ENCODE results near the gene BACH1. TPM values are rescaled to one million over a fixed set of nuclear protein-coding genes. Genes with fewer than 3 reads are reported as not detected.

BACH1 gene
- polyA plus RNA-seq, 1 of the 3 experiments (the other 2 are of a cell fraction) = 18.1 TPM

DNA sequence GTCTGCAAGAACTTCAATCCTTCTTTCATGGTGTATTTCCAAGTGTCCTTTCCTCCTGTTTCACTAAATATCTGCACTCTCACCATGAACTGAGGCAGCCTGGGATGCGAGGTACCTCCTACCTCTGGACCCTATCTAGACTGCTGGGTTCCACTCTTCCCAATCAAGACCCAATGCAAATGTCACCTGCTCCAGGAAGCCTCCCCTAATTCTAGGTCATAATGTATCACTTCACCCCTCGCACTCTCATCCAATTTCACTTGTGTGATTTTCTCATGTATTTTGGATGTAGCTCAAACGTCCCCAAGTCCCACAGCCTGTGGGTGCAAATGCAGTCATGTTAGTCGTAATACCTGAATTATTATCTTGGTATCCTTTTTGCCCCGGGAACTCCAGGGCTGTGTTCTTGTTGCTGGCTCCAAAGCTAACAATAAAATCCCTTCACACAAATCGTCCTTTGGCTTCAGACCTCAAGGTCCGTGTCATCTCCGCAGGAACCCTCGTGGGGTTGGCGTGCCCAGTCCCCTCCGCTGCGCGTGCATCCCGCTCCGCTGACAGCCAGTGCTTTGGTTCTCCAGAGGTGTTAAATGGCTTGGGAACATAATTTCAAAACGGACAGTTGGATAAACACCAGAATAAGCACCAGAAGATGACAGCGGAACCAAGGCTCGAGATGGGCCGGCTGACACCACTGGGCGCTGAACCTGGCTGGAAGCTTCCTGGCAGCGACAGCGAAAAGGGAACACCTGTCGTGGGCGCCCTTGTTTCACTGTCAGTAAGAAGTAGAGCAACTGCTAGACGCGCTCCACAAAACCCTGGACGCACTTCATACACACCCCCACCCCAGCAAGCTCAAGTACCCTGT is 1.0 kb upstream of the BACH1 start:
- Histone ChIP-seq H3K27me3 (ENCODE audit: insufficient read depth) (no peaks in the 10 kb centered on the region), H3K9ac (no peak overlapping the region), H3K27ac (ENCODE audit: low read depth in 2 of 2, low read length in 1 of 2) (no peak overlapping the region), H3K4me1 (ENCODE audit: control insufficient read depth in 1 of 2, insufficient read depth in 2 of 2, low read depth in 1 of 2, low read length in 1 of 2) (peaks cover 18 to 28% of the 10 kb centered on the region in 2 experiments; a peak in 3 of 4 replicates), H3K9me2 (no peaks in the 10 kb centered on the region), H3F3A (replicated peaks; ENCODE audit: insufficient read depth) (peaks cover 15% of the 10 kb centered on the region), H3K36me3 (replicated peaks in 1 of 2; ENCODE audit: control insufficient read depth in 1 of 2, insufficient read depth in 2 of 2, low read length in 1 of 2) (no peaks in the 10 kb centered on the region), H4K20me1 (ENCODE audit: insufficient read depth) (peaks cover 31% of the 10 kb centered on the region), H3K79me2 (ENCODE audit: insufficient read depth) (peaks cover 36% of the 10 kb centered on the region), H3K9me3 (no peaks in the 10 kb centered on the region), H3K4me2 (peak overlapping the region; percentile 89), H3K4me3 (ENCODE audit: low read depth in 2 of 2, low read length in 1 of 2) (peak overlapping the region; percentile 94 to 98; a peak in 3 of 4 replicates), H2AFZ (ENCODE audit: low read depth) (peak overlapping the region; percentile 67; the same call in 1 of the 2 replicates)
- WGBS (ENCODE audit: low lambda C conversion rate) = 89% methylated on average over 26 of the region's 27 CpGs
- TF ChIP-seq TCF12 (IDR thresholded peaks at IDR 0.05) = no peak
- TF ChIP-seq, protein P1, sequence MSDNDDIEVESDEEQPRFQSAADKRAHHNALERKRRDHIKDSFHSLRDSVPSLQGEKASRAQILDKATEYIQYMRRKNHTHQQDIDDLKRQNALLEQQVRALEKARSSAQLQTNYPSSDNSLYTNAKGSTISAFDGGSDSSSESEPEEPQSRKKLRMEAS (IDR thresholded peaks at IDR 0.05; ENCODE audit: low read depth) = no peak
- TF ChIP-seq NRF1 (IDR thresholded peaks at IDR 0.05; ENCODE audit: low read depth, low read length) = no peak
- no peak for TF ChIP-seq ELF1 (IDR thresholded peaks at IDR 0.05)
- no peak for TF ChIP-seq RCOR1 (IDR thresholded peaks at IDR 0.05; ENCODE audit: low read length)
- TF ChIP-seq MEF2A (IDR thresholded peaks at IDR 0.05; ENCODE audit: borderline replicate concordance, low read depth) = no peak
- TF ChIP-seq, protein P2, sequence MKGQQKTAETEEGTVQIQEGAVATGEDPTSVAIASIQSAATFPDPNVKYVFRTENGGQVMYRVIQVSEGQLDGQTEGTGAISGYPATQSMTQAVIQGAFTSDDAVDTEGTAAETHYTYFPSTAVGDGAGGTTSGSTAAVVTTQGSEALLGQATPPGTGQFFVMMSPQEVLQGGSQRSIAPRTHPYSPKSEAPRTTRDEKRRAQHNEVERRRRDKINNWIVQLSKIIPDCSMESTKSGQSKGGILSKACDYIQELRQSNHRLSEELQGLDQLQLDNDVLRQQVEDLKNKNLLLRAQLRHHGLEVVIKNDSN (IDR thresholded peaks at IDR 0.05; ENCODE audit: borderline replicate concordance, low read depth) = no peak
- TF ChIP-seq FOXM1 (IDR thresholded peaks at IDR 0.05; ENCODE audit: low read depth) = no peak
- TF ChIP-seq, protein P3, sequence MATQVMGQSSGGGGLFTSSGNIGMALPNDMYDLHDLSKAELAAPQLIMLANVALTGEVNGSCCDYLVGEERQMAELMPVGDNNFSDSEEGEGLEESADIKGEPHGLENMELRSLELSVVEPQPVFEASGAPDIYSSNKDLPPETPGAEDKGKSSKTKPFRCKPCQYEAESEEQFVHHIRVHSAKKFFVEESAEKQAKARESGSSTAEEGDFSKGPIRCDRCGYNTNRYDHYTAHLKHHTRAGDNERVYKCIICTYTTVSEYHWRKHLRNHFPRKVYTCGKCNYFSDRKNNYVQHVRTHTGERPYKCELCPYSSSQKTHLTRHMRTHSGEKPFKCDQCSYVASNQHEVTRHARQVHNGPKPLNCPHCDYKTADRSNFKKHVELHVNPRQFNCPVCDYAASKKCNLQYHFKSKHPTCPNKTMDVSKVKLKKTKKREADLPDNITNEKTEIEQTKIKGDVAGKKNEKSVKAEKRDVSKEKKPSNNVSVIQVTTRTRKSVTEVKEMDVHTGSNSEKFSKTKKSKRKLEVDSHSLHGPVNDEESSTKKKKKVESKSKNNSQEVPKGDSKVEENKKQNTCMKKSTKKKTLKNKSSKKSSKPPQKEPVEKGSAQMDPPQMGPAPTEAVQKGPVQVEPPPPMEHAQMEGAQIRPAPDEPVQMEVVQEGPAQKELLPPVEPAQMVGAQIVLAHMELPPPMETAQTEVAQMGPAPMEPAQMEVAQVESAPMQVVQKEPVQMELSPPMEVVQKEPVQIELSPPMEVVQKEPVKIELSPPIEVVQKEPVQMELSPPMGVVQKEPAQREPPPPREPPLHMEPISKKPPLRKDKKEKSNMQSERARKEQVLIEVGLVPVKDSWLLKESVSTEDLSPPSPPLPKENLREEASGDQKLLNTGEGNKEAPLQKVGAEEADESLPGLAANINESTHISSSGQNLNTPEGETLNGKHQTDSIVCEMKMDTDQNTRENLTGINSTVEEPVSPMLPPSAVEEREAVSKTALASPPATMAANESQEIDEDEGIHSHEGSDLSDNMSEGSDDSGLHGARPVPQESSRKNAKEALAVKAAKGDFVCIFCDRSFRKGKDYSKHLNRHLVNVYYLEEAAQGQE (IDR thresholded peaks at IDR 0.05; ENCODE audit: low read depth, low read length) = no peak
- no peak for TF ChIP-seq SMC3 (IDR thresholded peaks at IDR 0.05; ENCODE audit: low read depth, low read length)
- no peak for TF ChIP-seq TAF1 (IDR thresholded peaks at IDR 0.05; ENCODE audit: borderline replicate concordance, low read depth, low read length)
- no peak for TF ChIP-seq TEAD4 (IDR thresholded peaks at IDR 0.05; ENCODE audit: borderline replicate concordance, insufficient read depth)
- TF ChIP-seq GATA2 (CRISPR knock-in tag; IDR thresholded peaks at IDR 0.05) = no peak
- no peak for TF ChIP-seq CHD2 (IDR thresholded peaks at IDR 0.05; ENCODE audit: low read length, partially characterized antibody)
- TF ChIP-seq RXRA (IDR thresholded peaks at IDR 0.05; ENCODE audit: borderline replicate concordance, low read depth) = no peak
- TF ChIP-seq SIN3A (IDR thresholded peaks at IDR 0.05; ENCODE audit: borderline replicate concordance, low read depth, low read length) = no peak
- no peak for TF ChIP-seq JUND (IDR thresholded peaks at IDR 0.05)
- TF ChIP-seq MXI1 (IDR thresholded peaks at IDR 0.05; ENCODE audit: low read depth, low read length) = no peak
- TF ChIP-seq EP300 (IDR thresholded peaks at IDR 0.05; ENCODE audit: borderline replicate concordance in 1 of 2, low read depth in 1 of 2, low read length in 1 of 2) = no peak
- no peak for TF ChIP-seq EZH2phosphoT487 (IDR thresholded peaks at IDR 0.05; ENCODE audit: borderline replicate concordance, low read depth)
- ChIA-PET POLR2A (interaction anchor here (1.0 to 1.5 kb wide), 2 partner anchors 41 to 59 kb away, joined by 3 to 4 read pairs; no protein-coding TSS in a partner anchor), CTCF (interaction anchor here (1.0 to 2.0 kb wide), 3 partner anchors 8 to 74 kb away, joined by 3 to 6 read pairs (median 5); no protein-coding TSS in a partner anchor)
- DNase-seq = no peak
